ENCODE data around the gene C5AR2. TPM values are rescaled to one million over a fixed set of nuclear protein-coding genes. Genes with fewer than 3 reads are reported as not detected.
"Not testable (repeated sequence)": the region's sequence is repeated elsewhere in the genome, so short reads cannot be mapped to it uniquely, and the experiment has no call there.

C5AR2 gene
- polyA plus RNA-seq, result 0.25 TPM
- long read RNA-seq, donor 1, result 0 reads
- long read RNA-seq, donor 2, result 0 reads
- long read RNA-seq, donor 3, result 0 reads
- long read RNA-seq, donor 4, result 0 reads
- long read RNA-seq, donor 5, result 0 reads
- long read RNA-seq, donor 6, result 0 reads
- long read RNA-seq, donor 7, result 0 reads
- long read RNA-seq, donor 8, result 0 reads
- long read RNA-seq, donor 9, result 0 reads
- long read RNA-seq, donor 10, result 0 reads
- long read RNA-seq, donor 11, result 0 reads

DNA sequence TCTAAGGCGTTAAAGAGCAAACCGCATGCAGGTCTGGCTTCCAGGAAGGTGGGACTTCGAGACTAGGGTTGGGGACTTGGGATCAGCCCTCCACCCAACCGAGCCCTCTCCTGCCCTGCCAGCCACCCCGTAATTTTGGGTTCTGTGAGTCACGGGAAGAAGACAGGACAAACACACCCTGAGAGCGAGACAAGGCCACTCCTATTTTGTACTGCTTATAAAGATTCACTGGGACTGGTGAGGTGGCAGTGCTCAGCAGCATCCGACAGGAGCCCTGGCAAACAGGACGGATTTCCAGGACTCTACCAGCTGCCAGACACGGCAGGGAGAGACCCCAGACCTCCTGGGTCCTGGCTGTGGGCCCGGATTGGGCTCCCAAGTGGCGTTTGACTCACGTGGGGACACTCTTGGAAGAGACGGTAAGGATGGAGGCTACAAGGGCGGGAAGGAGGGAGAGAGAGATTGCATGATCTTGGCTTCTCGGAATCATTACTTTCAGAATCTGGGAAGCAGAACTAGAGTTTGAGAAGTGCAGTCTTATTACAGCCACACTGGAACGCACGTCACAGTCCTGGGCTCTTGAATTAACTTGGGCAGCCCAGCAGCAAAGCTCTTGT lies at the start of gene C5AR2:
Gene C5AR2, plus strand, starts transcription at position 245 of the 617 bp plus-strand sequence. CDS start 8,625 bp downstream, outside the sequence.
- H3K27ac ChIP-seq (ENCODE audit: low read length), result no peak within 1 kb of the TSS
- H3K4me1 ChIP-seq (ENCODE audit: control insufficient read depth, insufficient read depth, low read length), result no peaks in the 10 kb centered on the region
- H3K36me3 ChIP-seq (ENCODE audit: control insufficient read depth, insufficient read depth, low read length), result no peaks in the 10 kb centered on the region
- no peak within 1 kb of the TSS for H3K4me3 ChIP-seq (ENCODE audit: low read length)
- no CpG with 5 or more reads among the region's 18 CpGs for WGBS (ENCODE audit: insufficient coverage, low lambda C conversion rate)
- no peaks in the 10 kb centered on the region for H3K27me3 ChIP-seq (ENCODE audit: control insufficient read depth, insufficient read depth, low read length)
- no peaks in the 10 kb centered on the region for H3K9me3 ChIP-seq (ENCODE audit: control insufficient read depth, low read depth, low read length)
- peak in 1 of 2 donors; percentile 12 for DNase-seq

- DNase-seq, result no peak
- H3K4me1 ChIP-seq (ENCODE audit: control insufficient read depth, insufficient read depth, low read length), result no peaks in the 10 kb centered on the region
- H3K27ac ChIP-seq (ENCODE audit: low read length), result no peak overlapping the region
- no peaks in the 10 kb centered on the region for H3K9me3 ChIP-seq (ENCODE audit: control insufficient read depth, low read depth, low read length)
- WGBS (ENCODE audit: insufficient coverage, low lambda C conversion rate), result 80% methylated on average over 1 of the region's 10 CpGs
- H3K27me3 ChIP-seq (ENCODE audit: control insufficient read depth, insufficient read depth, low read length), result no peaks in the 10 kb centered on the region
- H3K36me3 ChIP-seq (ENCODE audit: control insufficient read depth, insufficient read depth, low read length), result no peaks in the 10 kb centered on the region
- H3K4me3 ChIP-seq (ENCODE audit: low read length), result no peak overlapping the region
These were observed 48.4 kb upstream of the C5AR2 start for GRCh38 chr19:47283405-47284059.

DNA sequence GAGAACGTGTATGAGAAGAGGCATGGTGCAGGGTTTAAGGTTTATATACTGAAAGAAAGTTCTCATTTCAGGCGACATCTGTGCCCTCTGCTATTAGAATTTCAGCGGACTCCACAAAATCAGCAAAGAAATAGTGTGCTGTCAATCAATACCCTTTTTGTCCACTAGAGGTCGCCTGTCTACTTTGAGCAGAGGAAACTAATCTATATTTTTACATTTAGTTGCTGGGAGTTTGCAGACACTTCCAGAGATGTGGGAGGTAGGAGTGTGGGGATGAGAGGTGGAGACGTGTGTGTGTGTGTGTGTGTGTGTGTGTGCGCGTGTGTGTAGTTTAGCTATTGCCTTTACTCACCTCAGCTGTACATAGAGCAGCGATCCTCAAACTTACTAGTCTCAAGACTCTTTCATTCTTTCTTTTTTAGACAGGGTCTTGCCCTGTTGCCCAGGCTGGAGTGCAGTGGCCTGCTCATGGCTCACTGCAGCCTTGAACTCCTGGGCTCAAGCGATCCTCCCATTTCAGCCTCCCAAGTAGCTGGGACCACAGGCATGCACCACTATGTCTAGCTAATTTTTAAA lies 47.6 kb upstream of the C5AR2 start:
- H3K27me3 ChIP-seq (ENCODE audit: control insufficient read depth, insufficient read depth, low read length), result no peaks in the 10 kb centered on the region
- no peaks in the 10 kb centered on the region for H3K36me3 ChIP-seq (ENCODE audit: control insufficient read depth, insufficient read depth, low read length)
- no peak overlapping the region for H3K4me3 ChIP-seq (ENCODE audit: low read length)
- peak; percentile 34 to 38 for DNase-seq
- H3K27ac ChIP-seq (ENCODE audit: low read length), result no peak overlapping the region
- 0% methylated on average over 1 of the region's 9 CpGs for WGBS (ENCODE audit: insufficient coverage, low lambda C conversion rate)
- peaks cover 8% of the 10 kb centered on the region for H3K4me1 ChIP-seq (ENCODE audit: control insufficient read depth, insufficient read depth, low read length)
- no peaks in the 10 kb centered on the region for H3K9me3 ChIP-seq (ENCODE audit: control insufficient read depth, low read depth, low read length)

DNA sequence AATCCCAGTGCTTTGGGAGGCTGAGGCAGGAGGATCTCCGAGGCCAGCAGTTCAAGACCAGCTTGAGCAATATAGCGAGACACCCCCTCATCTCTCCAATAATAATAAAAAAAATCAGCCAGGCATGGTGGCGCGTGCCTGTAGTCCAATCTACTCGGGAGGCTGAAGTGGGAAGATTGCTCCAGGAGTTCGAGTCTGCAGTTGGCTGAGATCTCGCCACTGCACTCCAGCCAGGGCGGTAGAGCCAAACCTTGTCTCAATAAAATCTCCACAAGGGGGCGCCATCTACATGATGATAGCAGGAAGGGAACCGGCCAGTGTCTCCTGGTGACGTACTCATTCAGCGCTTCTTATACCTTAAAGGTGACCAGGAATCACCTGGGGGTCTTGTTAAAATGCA lies 35.9 kb upstream of the C5AR2 start:
- peak; percentile 56 to 62 for DNase-seq
- WGBS (ENCODE audit: insufficient coverage, low lambda C conversion rate), result no CpG with 5 or more reads among the region's 12 CpGs

DNA sequence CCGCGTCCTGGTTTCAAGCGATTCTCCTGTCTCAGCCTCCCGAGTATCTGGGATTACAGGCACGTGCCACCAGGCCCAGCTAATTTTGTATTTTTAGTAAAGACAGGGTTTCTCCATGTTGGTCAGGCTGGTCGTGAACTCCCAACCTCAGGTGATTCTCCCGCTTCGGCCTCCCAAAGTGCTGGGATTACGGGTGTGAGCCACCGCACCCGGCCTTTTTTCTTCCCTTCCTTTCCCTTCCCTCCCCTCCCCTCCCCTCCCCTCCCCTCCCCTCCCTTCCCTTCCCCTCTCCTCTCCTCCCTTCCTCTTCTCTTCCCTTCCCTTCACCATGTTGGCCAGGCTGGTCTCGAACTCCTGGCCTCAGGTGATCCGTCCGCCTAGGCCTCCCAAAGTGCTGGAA lies 31.1 kb upstream of the C5AR2 start:
- H3K27me3 ChIP-seq (ENCODE audit: control insufficient read depth, insufficient read depth, low read length); H3K9me3 ChIP-seq (ENCODE audit: control insufficient read depth, low read depth, low read length); H3K27ac ChIP-seq (ENCODE audit: low read length); H3K36me3 ChIP-seq (ENCODE audit: control insufficient read depth, insufficient read depth, low read length); H3K4me3 ChIP-seq (ENCODE audit: low read length); H3K4me1 ChIP-seq (ENCODE audit: control insufficient read depth, insufficient read depth, low read length); DNase-seq: not testable (repeated sequence)
- no CpG with 5 or more reads among the region's 14 CpGs for WGBS (ENCODE audit: insufficient coverage, low lambda C conversion rate)

More for the DNA sequence above, 35.9 kb upstream of the C5AR2 start:
- no peak overlapping the region for H3K4me3 ChIP-seq (ENCODE audit: low read length)
- no peaks in the 10 kb centered on the region for H3K36me3 ChIP-seq (ENCODE audit: control insufficient read depth, insufficient read depth, low read length)
- no peaks in the 10 kb centered on the region for H3K4me1 ChIP-seq (ENCODE audit: control insufficient read depth, insufficient read depth, low read length)
- H3K27ac ChIP-seq (ENCODE audit: low read length), result no peak overlapping the region
- H3K27me3 ChIP-seq (ENCODE audit: control insufficient read depth, insufficient read depth, low read length), result no peaks in the 10 kb centered on the region
- no peaks in the 10 kb centered on the region for H3K9me3 ChIP-seq (ENCODE audit: control insufficient read depth, low read depth, low read length)

DNA sequence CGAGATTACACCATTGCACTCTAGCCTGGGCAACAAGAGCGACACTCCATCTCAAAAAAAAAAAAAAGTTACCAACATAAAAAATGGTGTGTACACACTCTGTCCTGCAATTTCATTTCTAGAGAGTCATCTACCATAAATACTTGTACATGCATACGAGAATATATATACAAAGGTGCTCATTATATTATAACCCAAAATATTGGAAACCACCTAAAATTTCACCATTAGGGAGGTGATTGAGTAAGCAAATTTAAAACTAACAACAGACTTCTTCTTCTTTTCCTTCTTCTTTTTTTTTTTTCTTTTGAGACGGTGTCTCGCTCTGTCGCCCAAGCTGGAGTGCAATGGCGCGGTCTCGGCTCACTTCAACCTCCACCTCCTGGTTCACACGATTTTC lies 29.7 kb upstream of the C5AR2 start:
- no peaks in the 10 kb centered on the region for H3K36me3 ChIP-seq (ENCODE audit: control insufficient read depth, insufficient read depth, low read length)
- no CpG with 5 or more reads among the region's 10 CpGs for WGBS (ENCODE audit: insufficient coverage, low lambda C conversion rate)
- no peak overlapping the region for H3K4me3 ChIP-seq (ENCODE audit: low read length)
- DNase-seq, result no peak
- no peak overlapping the region for H3K27ac ChIP-seq (ENCODE audit: low read length)
- no peaks in the 10 kb centered on the region for H3K4me1 ChIP-seq (ENCODE audit: control insufficient read depth, insufficient read depth, low read length)
- no peaks in the 10 kb centered on the region for H3K27me3 ChIP-seq (ENCODE audit: control insufficient read depth, insufficient read depth, low read length)
- H3K9me3 ChIP-seq (ENCODE audit: control insufficient read depth, low read depth, low read length), result no peaks in the 10 kb centered on the region

- peaks cover 1% of the 10 kb centered on the region for H3K27me3 ChIP-seq (ENCODE audit: control insufficient read depth, insufficient read depth, low read length)
- no peaks in the 10 kb centered on the region for H3K9me3 ChIP-seq (ENCODE audit: control insufficient read depth, low read depth, low read length)
- DNase-seq, result no peak
- H3K4me1 ChIP-seq (ENCODE audit: control insufficient read depth, insufficient read depth, low read length), result no peaks in the 10 kb centered on the region
- WGBS (ENCODE audit: insufficient coverage, low lambda C conversion rate), result 100% methylated on average over 1 of the region's 6 CpGs
- H3K36me3 ChIP-seq (ENCODE audit: control insufficient read depth, insufficient read depth, low read length), result no peaks in the 10 kb centered on the region
- no peak overlapping the region for H3K4me3 ChIP-seq (ENCODE audit: low read length)
- no peak overlapping the region for H3K27ac ChIP-seq (ENCODE audit: low read length)
These were observed 28.0 kb upstream of the C5AR2 start for GRCh38 chr19:47303966-47304365.

- peaks cover 2% of the 10 kb centered on the region for H3K27me3 ChIP-seq (ENCODE audit: control insufficient read depth, insufficient read depth, low read length)
- WGBS (ENCODE audit: insufficient coverage, low lambda C conversion rate), result 0% methylated on average over 1 of the region's 14 CpGs
- no peak overlapping the region for H3K27ac ChIP-seq (ENCODE audit: low read length)
- DNase-seq, result peak; percentile 15 to 25
- no peaks in the 10 kb centered on the region for H3K36me3 ChIP-seq (ENCODE audit: control insufficient read depth, insufficient read depth, low read length)
- no peak overlapping the region for H3K4me3 ChIP-seq (ENCODE audit: low read length)
- H3K4me1 ChIP-seq (ENCODE audit: control insufficient read depth, insufficient read depth, low read length), result no peaks in the 10 kb centered on the region
- H3K9me3 ChIP-seq (ENCODE audit: control insufficient read depth, low read depth, low read length), result no peaks in the 10 kb centered on the region
These were observed 26.6 kb upstream of the C5AR2 start for GRCh38 chr19:47305309-47305751.

GRCh38 chr19:47306303-47306702 lies 25.7 kb upstream of the C5AR2 start:
- WGBS (ENCODE audit: insufficient coverage, low lambda C conversion rate), result no CpG with 5 or more reads among the region's 3 CpGs
- H3K9me3 ChIP-seq (ENCODE audit: control insufficient read depth, low read depth, low read length), result no peaks in the 10 kb centered on the region
- H3K4me3 ChIP-seq (ENCODE audit: low read length), result no peak overlapping the region
- no peak overlapping the region for H3K27ac ChIP-seq (ENCODE audit: low read length)
- peaks cover 2% of the 10 kb centered on the region for H3K27me3 ChIP-seq (ENCODE audit: control insufficient read depth, insufficient read depth, low read length)
- no peak for DNase-seq
- H3K36me3 ChIP-seq (ENCODE audit: control insufficient read depth, insufficient read depth, low read length), result no peaks in the 10 kb centered on the region
- H3K4me1 ChIP-seq (ENCODE audit: control insufficient read depth, insufficient read depth, low read length), result no peaks in the 10 kb centered on the region

DNA sequence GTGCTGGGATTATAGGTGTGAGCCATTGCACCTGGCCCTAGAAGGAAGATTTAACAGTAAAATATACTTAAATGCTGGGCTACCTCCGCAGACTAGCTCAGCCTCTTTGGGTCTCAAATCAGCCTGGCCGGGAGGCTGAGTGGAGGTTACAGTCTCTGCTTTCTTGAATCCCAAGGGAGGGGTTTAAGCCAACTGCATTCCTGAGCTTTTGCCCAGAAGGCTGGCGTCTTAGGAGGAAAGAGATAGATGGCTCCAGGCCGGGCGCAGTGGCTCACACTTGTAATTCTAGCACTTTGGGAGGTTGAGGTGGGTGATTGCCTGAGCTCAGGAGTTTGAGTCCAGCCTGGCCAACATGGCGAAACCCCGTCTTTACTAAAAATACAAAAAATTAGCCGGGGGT lies 22.9 kb upstream of the C5AR2 start:
- Histone ChIP-seq H3K27ac (ENCODE audit: low read length) (no peak overlapping the region), H3K27me3 (ENCODE audit: control insufficient read depth, insufficient read depth, low read length) (peaks cover 2% of the 10 kb centered on the region), H3K4me3 (ENCODE audit: low read length) (no peak overlapping the region), H3K4me1 (ENCODE audit: control insufficient read depth, insufficient read depth, low read length) (no peaks in the 10 kb centered on the region), H3K9me3 (ENCODE audit: control insufficient read depth, low read depth, low read length) (no peaks in the 10 kb centered on the region), H3K36me3 (ENCODE audit: control insufficient read depth, insufficient read depth, low read length) (no peaks in the 10 kb centered on the region)
- no peak for DNase-seq
- no CpG with 5 or more reads among the region's 8 CpGs for WGBS (ENCODE audit: insufficient coverage, low lambda C conversion rate)

Data from large intestine (tissue), 12 donors.